Astrocyte of the cerebellum (primary cell): ENCODE data around the gene CFTR.

Experiments
- DNase-seq: peaks from one replicate; pipeline ENCODE4 v3.0.0-alpha.2; 2011; ENCODE audit warnings: low read depth
- H3K4me3 ChIP-seq: 2 replicates; pipeline ENCODE4 v1.5.1; 2011; ENCODE audit warnings: mild to moderate bottlenecking, low read depth, low read length, moderate library complexity
- in situ Hi-C: cut with HindIII; loops from 2 replicates; pipeline ENCODE4 v1.10.0; 2017; ENCODE audit warnings: low sequenced_read_pairs
- TF ChIP-seq, protein P1 (sequence below): IDR thresholded peaks from 2 replicates; pipeline ENCODE4 v1.5.1; 2012; ENCODE audit warnings: low read length, low read depth, moderate library complexity, mild to moderate bottlenecking; ENCODE audit errors: missing control alignments

Gene CFTR

GRCh38 chr7:117688126-117688525 lies 208.3 kb downstream of the CFTR start:
- in situ Hi-C loops: no loop called here
- H3K4me3 ChIP-seq: no peak overlapping the region
- TF ChIP-seq, protein P1, sequence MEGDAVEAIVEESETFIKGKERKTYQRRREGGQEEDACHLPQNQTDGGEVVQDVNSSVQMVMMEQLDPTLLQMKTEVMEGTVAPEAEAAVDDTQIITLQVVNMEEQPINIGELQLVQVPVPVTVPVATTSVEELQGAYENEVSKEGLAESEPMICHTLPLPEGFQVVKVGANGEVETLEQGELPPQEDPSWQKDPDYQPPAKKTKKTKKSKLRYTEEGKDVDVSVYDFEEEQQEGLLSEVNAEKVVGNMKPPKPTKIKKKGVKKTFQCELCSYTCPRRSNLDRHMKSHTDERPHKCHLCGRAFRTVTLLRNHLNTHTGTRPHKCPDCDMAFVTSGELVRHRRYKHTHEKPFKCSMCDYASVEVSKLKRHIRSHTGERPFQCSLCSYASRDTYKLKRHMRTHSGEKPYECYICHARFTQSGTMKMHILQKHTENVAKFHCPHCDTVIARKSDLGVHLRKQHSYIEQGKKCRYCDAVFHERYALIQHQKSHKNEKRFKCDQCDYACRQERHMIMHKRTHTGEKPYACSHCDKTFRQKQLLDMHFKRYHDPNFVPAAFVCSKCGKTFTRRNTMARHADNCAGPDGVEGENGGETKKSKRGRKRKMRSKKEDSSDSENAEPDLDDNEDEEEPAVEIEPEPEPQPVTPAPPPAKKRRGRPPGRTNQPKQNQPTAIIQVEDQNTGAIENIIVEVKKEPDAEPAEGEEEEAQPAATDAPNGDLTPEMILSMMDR: no peak
- DNase-seq: no peak

- DNase-seq: no peak
- in situ Hi-C loops: no loop called here
- TF ChIP-seq, protein P1: no peak
- no peak overlapping the region for H3K4me3 ChIP-seq
Measured at GRCh38 chr7:117689406-117689805, 209.6 kb downstream of the CFTR start.

GRCh38 chr7:117690147-117690546 lies 210.3 kb downstream of the CFTR start:
- no peak for DNase-seq
- H3K4me3 ChIP-seq: no peak overlapping the region
- in situ Hi-C loops: no loop called here
- TF ChIP-seq, protein P1: no peak

- DNase-seq: no peak
- TF ChIP-seq, protein P1: no peak
- in situ Hi-C loops: no loop called here
- no peak overlapping the region for H3K4me3 ChIP-seq
Measured at GRCh38 chr7:117692338-117692737, 212.5 kb downstream of the CFTR start.

DNA sequence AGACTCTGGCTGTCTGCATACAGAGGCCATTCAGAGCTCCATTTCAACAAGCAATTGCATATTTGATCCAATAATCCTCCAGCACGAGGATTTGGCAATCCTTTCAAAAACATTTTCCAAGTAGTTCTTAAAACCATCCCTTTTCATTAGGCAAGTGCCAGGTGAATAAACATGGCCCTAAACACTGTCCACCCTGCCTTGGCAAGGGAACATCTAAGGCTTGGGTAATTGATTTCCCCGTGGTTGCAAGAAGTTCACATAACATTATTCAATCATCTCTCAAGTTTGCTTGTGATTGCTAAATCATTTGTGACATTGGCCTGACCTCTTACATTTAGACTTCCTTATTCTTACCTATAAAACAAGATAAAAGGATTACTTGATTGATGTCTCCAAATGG lies 218.2 kb downstream of the CFTR start:
- in situ Hi-C loops: no loop called here

DNA sequence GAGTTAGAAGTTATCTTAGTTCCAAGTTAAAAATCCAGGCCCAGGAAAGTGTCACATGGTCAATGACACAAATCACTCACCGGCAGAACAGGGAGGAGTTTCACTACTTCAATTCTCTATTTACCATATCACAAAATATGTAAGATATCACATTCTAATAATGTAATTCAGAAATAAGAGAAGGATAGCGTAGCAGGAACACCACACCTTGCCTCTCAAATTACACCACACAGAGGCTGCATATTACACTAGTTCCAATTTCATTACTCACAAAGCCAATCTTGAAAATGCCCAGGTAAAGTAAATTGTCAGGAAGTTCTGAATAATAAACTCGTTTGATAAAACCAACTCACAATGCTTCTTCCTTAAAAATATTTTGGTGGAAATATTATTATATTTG lies 224.2 kb downstream of the CFTR start:
- no peak for DNase-seq
- no peak overlapping the region for H3K4me3 ChIP-seq
- in situ Hi-C loops: no loop called here
- TF ChIP-seq, protein P1: no peak

More for the DNA sequence above, 218.2 kb downstream of the CFTR start:
- TF ChIP-seq, protein P1: no peak
- DNase-seq: no peak
- no peak overlapping the region for H3K4me3 ChIP-seq

- TF ChIP-seq, protein P1: no peak
- in situ Hi-C loops: no loop called here
- no peak overlapping the region for H3K4me3 ChIP-seq
- DNase-seq: no peak
Measured at GRCh38 chr7:117705630-117706029, 225.8 kb downstream of the CFTR start.
